Bladder microvascular endothelial cell (primary cell): ENCODE data around the gene PITX3. TPM values are rescaled to one million over a fixed set of nuclear protein-coding genes. Genes with fewer than 3 reads are reported as not detected.

Experiments
- total RNA-seq: library from RNA; depleted of rRNA; stranded (reverse); fragments of >200 nt; gene quantifications from 2 replicates; pipeline ENCODE4 v1.2.3, GENCODE V29; 2014

PITX3 gene
- total RNA-seq, result not detected in 2 replicates

DNA sequence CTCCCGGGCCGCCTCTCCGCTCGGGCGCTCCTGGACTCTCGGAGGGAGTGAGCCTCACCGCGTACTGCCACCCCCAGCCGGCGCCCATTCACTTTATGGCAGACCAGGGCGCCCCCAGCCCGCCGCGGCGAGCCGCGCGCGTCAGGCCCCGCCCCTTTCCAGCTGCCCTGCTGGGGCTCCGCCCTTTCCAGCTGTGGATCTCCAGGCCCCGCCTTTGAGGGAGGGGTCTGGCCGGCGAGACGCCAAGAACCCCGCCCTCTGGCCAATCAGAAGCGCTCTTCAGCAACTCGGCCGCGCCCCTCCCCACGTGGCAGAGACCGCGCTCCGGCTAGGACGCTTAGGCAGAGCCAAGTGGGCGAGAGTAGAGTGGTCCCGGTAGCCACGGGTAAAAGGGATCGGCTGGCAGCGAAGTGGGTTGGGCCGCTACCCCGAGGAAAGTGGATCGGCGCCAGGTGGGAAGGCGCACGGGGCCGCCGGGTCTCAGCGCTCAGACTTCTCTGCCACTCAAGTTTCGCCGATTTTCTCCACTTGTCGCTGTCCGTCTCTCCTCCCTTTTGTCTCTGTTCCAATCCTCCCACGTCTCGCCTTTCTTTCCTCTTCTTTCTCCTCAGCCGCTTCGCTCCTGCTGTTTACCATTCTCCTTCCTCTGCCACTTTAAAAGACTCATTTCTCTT, at the start of gene PITX3:
TSS of gene PITX3 (minus strand) at position 69 of the 674 bp plus-strand sequence. CDS start 9,432 bp downstream, outside the sequence.

DNA sequence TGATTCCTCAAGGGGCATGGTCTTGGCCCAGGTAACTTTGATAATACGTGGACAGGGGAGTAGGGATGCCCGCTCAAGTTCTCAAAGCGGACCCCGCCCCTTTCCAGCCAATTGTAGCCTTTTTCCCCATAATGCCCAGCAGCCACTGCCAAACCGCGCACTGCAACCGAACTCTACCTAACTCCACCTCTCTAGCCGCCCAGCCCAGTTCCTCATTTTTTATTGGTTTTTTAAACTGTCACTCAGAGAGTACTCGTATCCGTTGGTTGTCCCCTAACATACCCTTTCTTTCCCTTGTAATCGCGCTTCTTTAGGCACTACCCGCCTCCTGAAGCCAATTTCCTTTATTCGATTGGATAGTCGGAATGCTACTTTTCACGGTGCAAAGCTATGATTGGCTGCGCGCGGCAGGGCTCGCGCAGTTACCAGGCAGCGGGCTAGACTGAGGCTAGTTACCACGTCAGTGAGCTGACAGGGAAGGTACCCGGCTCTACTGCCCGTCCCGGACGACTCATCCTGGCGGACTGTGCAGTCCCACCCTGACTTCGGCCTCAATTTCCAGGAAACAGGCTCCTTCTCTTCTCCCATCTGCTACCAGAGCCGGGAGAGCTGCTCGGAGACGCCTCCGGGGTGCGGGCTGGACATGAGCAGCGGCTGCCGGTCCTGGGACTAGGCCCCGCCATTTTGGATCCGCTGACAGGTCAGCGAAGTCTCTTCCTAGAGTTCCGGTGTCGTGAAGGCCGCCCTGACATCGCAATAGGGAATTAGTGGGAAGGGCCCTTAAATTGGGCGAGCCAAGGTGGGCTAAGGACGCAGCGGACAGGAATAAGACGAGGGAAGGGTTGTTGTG, 4.0 kb upstream of the PITX3 start, which contains the start of gene GBF1:
TSS of gene GBF1 (plus strand) at position 451 of the 850 bp plus-strand sequence. CDS start 13,407 bp downstream, outside the sequence.

GRCh38 chr10:102225646-102226541, 15.4 kb downstream of the PITX3 start, which contains the start of gene ELOVL3:
TSS of gene ELOVL3 (plus strand) at chr10:102226299. CDS start at chr10:102226549, 250 bp downstream.

Other genes with a start within 250 kb of the PITX3 start
- 5.3 and 11.1 TPM in 2 replicates for gene ARMH3, start 185.3 kb downstream of the PITX3 start, total RNA-seq
- gene HPS6, start 176.2 kb downstream of the PITX3 start, total RNA-seq, result 29.5 and 30.6 TPM in 2 replicates
- gene LDB1, start 121.1 kb downstream of the PITX3 start, total RNA-seq, result 33.8 and 58.6 TPM in 2 replicates
- gene PPRC1, start 108.5 kb downstream of the PITX3 start, total RNA-seq, result 6.5 and 19.6 TPM in 2 replicates
- gene NOLC1, start 89.1 kb downstream of the PITX3 start, total RNA-seq, result 16.8 and 35.6 TPM in 2 replicates
- gene ELOVL3, start 15.2 kb downstream of the PITX3 start, total RNA-seq, result not detected in 2 replicates
- 12.6 and 31.8 TPM in 2 replicates for gene GBF1, start 4.0 kb upstream of the PITX3 start, total RNA-seq
- gene NFKB2, start 154.2 kb upstream of the PITX3 start, total RNA-seq, result 18.5 and 65.1 TPM in 2 replicates
- under 0.01 and 0.44 TPM in 2 replicates for gene PSD, start 177.3 kb upstream of the PITX3 start, total RNA-seq
- 5.5 and 7.6 TPM in 2 replicates for gene FBXL15, start 179.3 kb upstream of the PITX3 start, total RNA-seq
- gene CUEDC2, start 191.1 kb upstream of the PITX3 start, total RNA-seq, result 33.3 and 41.8 TPM in 2 replicates
- not detected in 2 replicates for gene C10orf95, start 210.0 kb upstream of the PITX3 start, total RNA-seq